Loucy (cell line): Measurements from ENCODE around the gene SLAIN2.

Experiments
- EZH2phosphoT487 ChIP-seq: fragments of 200-600 bp; IDR thresholded peaks from 2 replicates; pipeline ENCODE4 v1.6.1; 2018; ENCODE audit warnings: antibody characterized with exemption, mild to moderate bottlenecking, moderate library complexity, borderline replicate concordance
- TF ChIP-seq, protein P1 (sequence below): fragments of 200-600 bp; sonication (generic); conservative IDR thresholded peaks from 2 replicates; pipeline ENCODE4 v1.5.1; 2014; ENCODE audit warnings: mild to moderate bottlenecking, antibody characterized with exemption, low read length

DNA sequence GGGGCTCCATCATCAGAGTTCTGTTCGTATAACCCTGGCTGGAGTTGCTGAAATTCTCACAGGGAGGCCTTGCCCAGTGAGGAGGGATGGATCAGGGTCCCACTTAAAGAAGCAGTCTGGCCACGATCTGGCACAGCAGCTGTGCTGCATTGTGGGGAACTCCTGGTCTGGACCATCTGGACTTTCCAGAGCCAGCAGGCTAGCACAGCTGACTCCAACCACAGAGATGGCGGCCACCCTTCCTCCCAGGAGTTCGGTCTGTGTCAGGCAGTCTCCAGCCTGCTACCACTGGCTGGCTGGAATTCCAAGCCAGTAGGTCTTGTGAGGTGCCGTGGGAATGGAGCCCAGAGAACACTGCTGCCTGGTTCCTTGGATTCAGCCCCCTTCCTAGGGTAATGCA, 62.0 kb downstream of the SLAIN2 start:
- TF ChIP-seq, protein P1, sequence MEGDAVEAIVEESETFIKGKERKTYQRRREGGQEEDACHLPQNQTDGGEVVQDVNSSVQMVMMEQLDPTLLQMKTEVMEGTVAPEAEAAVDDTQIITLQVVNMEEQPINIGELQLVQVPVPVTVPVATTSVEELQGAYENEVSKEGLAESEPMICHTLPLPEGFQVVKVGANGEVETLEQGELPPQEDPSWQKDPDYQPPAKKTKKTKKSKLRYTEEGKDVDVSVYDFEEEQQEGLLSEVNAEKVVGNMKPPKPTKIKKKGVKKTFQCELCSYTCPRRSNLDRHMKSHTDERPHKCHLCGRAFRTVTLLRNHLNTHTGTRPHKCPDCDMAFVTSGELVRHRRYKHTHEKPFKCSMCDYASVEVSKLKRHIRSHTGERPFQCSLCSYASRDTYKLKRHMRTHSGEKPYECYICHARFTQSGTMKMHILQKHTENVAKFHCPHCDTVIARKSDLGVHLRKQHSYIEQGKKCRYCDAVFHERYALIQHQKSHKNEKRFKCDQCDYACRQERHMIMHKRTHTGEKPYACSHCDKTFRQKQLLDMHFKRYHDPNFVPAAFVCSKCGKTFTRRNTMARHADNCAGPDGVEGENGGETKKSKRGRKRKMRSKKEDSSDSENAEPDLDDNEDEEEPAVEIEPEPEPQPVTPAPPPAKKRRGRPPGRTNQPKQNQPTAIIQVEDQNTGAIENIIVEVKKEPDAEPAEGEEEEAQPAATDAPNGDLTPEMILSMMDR: no peak
- no peak for TF ChIP-seq EZH2phosphoT487
